KOPT-K1 (cell line): ENCODE data around the gene TRAPPC12.

Source experiments
- H3K27ac ChIP-seq: fragments of 200-600 bp; sonication (generic); 2 replicates; pipeline ENCODE4 v1.5.1; 2016; ENCODE audit warnings: antibody characterized with exemption, mild to moderate bottlenecking, low read depth, low read length; ENCODE audit not compliant: poor library complexity, severe bottlenecking
- H3K36me3 ChIP-seq: fragments of 200-600 bp; sonication (generic); 2 replicates; pipeline ENCODE4 v1.5.1; 2017; ENCODE audit warnings: antibody characterized with exemption, mild to moderate bottlenecking, low read length, moderate library complexity; ENCODE audit not compliant: insufficient read depth
- H3K9me3 ChIP-seq: fragments of 200-600 bp; sonication (generic); 2 replicates; pipeline ENCODE4 v1.5.1; 2017; ENCODE audit warnings: antibody characterized with exemption, low read length, mild to moderate bottlenecking; ENCODE audit not compliant: insufficient read depth, poor library complexity, severe bottlenecking

The TRAPPC12 gene

GRCh38 chr2:3409627-3410170 is 30.2 kb downstream of the TRAPPC12 start:
- peaks cover 48% of the 10 kb centered on the region for H3K36me3 ChIP-seq
- H3K27ac ChIP-seq: no peak overlapping the region
- H3K9me3 ChIP-seq: no peaks in the 10 kb centered on the region

DNA sequence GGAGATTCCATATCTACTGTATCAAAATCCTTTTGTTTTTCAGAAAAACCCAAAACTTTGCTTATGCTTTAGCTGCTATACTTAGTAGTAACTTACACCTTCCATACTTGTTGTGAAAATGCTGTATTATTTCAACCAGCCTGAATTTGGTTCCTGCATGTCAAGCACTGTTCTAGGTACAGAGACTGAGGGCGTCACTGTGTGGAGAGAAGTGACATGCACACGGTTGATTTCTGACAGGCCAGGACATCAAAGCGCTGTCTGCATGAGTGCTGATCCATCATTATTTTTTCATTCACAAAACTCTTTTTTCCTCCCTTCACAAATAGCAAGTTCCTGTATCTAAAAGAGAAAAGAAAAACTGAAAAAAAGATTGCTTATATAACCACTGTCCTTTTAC is 31.6 kb downstream of the TRAPPC12 start:
- Histone ChIP-seq H3K9me3 (no peaks in the 10 kb centered on the region), H3K36me3 (peaks cover 46% of the 10 kb centered on the region), H3K27ac (no peak overlapping the region)

- H3K36me3 ChIP-seq: peaks cover 43% of the 10 kb centered on the region
- H3K27ac ChIP-seq: no peak overlapping the region
- no peaks in the 10 kb centered on the region for H3K9me3 ChIP-seq
Measured at GRCh38 chr2:3413697-3414096, 34.2 kb downstream of the TRAPPC12 start.

GRCh38 chr2:3414133-3414860 is 34.8 kb downstream of the TRAPPC12 start:
- Histone ChIP-seq H3K9me3 (no peaks in the 10 kb centered on the region), H3K36me3 (peaks cover 49% of the 10 kb centered on the region), H3K27ac (no peak overlapping the region)

DNA sequence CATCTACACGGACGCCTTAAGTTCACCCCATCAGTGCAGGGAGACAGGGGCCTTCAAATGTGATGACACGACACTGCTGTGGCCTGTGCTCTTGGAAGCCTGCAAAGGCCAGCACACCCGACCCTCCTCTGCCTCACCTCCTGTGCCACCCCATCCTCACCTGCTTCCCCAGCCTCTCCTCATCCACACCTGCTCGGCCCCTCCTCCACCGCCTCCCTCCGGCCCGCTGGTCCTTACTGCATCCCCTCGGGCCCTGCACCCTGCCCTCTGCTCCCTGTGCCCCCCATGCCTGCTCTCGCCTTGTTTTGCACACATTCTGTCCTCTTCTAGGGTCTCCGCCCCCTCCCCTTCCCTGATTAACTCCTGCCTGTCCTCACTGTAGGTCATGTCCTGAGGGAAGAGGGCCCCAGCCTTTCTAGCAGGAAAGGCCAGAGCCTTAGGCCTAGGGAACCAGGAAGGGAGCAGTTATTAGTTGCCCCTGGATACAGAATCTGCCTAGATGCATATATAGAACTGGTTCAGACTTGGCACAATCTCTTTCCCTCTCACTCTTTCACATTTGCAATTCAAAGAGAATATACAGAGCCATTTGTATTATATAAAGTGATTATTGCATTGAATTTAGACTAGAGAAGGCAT is 39.4 kb downstream of the TRAPPC12 start:
- Histone ChIP-seq H3K27ac (no peak overlapping the region), H3K36me3 (peaks cover 84% of the 10 kb centered on the region), H3K9me3 (no peaks in the 10 kb centered on the region)

DNA sequence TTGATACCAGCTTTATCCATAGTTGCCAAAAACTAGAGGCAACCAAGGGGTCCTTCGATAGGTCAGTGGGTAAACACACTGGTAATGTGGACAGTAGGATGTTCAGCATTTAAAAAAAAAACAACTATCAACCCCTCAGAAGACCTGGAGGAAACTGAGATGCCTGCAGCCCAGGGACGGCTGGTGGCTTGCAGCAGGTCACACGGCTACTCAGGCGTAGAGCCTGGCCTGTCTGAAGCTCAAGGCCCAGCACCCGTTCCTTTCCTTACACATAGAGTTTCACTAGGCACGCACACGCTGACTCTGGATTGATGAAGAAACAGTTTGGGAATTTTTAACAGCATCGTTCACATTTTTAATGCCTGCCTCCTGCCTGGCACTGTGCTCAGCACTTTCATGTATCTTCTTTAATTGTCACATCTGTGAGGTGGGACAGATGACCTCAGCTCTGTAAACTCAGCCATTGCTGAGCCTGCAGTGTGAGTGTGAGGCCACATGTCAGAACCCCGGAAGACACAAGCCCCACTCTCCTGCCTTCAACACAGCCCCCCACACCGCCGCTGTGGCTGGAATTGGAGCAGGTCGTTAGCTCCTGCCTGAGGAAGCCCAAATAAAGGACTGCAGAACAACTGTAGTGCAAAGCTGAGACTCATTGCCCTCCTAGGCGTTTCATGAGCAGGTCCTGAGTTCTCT is 40.7 kb downstream of the TRAPPC12 start:
- Histone ChIP-seq H3K27ac (no peak overlapping the region), H3K9me3 (no peaks in the 10 kb centered on the region), H3K36me3 (peaks cover 84% of the 10 kb centered on the region)

- Histone ChIP-seq H3K27ac (no peak overlapping the region), H3K9me3 (no peaks in the 10 kb centered on the region), H3K36me3 (peaks cover 87% of the 10 kb centered on the region)
Measured at GRCh38 chr2:3420769-3421397, 41.4 kb downstream of the TRAPPC12 start.

DNA sequence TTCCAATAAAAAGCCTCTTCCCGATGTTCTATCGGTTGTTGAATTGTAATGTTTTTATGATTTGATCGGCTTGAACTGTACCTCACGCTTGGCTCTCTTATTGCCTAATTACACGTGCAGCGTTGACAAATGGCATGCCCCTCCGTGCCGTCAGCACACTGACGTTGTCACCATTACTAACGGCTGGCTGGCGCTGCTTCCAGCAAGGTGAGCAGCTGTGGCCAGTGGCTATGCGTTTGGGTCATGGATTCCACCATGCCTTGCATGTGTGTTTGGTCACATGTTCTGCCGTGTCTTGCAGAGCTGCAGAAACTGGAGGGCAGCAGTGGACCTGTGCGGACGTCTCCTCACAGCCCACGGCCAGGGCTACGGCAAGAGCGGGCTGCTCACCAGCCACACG is 42.1 kb downstream of the TRAPPC12 start:
- Histone ChIP-seq H3K9me3 (no peaks in the 10 kb centered on the region), H3K27ac (no peak overlapping the region), H3K36me3 (peaks cover 94% of the 10 kb centered on the region)

GRCh38 chr2:3422161-3422779 is 42.8 kb downstream of the TRAPPC12 start:
- H3K9me3 ChIP-seq: no peaks in the 10 kb centered on the region
- no peak overlapping the region for H3K27ac ChIP-seq
- H3K36me3 ChIP-seq: peaks cover 96% of the 10 kb centered on the region

GRCh38 chr2:3423492-3424170 is 44.1 kb downstream of the TRAPPC12 start:
- peaks cover 98% of the 10 kb centered on the region for H3K36me3 ChIP-seq
- no peak overlapping the region for H3K27ac ChIP-seq
- no peaks in the 10 kb centered on the region for H3K9me3 ChIP-seq

DNA sequence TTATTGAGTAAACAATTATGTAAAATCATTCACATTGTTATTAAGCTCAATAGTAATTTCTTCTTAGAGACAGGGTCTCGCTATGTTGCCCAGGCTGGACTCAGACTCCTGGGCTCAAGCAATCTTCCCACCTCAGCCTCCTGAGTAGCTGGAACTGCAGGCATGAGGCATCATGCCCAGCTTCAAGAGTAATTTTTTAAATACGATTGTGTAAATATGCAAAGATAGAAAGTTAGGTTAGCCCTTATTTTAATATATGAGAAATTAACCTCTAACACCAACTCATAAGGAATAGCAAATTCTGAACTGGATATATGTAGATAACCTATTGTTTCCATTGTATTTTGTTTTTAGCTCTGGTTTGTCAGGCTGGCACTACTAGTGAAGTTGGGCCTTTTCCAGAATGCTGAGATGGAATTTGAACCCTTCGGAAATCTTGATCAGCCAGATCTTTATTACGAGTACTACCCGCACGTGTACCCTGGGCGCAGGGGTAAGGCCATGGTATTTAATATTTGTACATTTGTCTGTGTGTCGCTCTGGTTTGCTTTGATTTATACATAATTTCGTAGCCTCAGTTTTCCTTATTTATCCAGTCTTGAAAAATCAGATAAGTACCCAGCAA is 44.8 kb downstream of the TRAPPC12 start:
- Histone ChIP-seq H3K9me3 (no peaks in the 10 kb centered on the region), H3K27ac (no peak overlapping the region), H3K36me3 (peaks cover 98% of the 10 kb centered on the region)

DNA sequence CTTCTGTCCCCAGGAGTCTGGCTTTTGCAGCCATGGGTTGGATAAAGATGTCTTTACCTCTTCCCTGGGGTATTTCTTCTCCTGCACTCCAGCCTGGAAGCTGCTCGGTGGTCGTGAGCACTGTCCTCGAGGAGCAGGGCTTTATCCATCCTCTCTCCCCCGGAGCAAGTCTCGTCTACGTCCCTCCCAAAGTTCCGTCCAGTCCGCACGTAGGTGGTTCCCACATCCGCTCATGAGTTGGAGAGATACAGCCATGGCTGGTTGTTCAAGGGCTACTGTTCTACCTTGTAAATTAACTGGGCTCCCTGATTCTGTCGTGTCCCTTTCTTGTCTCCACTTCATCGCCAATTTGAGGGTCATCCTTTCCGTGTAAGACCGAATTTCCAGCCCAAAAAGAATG is 47.1 kb downstream of the TRAPPC12 start:
- peaks cover 95% of the 10 kb centered on the region for H3K36me3 ChIP-seq
- H3K27ac ChIP-seq: no peak overlapping the region
- no peaks in the 10 kb centered on the region for H3K9me3 ChIP-seq

GRCh38 chr2:3427272-3427671 is 47.8 kb downstream of the TRAPPC12 start:
- Histone ChIP-seq H3K27ac (no peak overlapping the region), H3K36me3 (peaks cover 95% of the 10 kb centered on the region), H3K9me3 (no peaks in the 10 kb centered on the region)

- Histone ChIP-seq H3K9me3 (no peaks in the 10 kb centered on the region), H3K36me3 (peaks cover 90% of the 10 kb centered on the region), H3K27ac (no peak overlapping the region)
Measured at GRCh38 chr2:3428577-3428976, 49.1 kb downstream of the TRAPPC12 start.
